GM19035 (cell line): Measurements from ENCODE around the gene AGPAT2.

Source experiments
- ATAC-seq: cut with Tn5 transposase; IDR thresholded peaks from one replicate; pipeline ENCODE4 v1.9.1; 2021; ENCODE audit not compliant: unreplicated experiment

The AGPAT2 gene

DNA sequence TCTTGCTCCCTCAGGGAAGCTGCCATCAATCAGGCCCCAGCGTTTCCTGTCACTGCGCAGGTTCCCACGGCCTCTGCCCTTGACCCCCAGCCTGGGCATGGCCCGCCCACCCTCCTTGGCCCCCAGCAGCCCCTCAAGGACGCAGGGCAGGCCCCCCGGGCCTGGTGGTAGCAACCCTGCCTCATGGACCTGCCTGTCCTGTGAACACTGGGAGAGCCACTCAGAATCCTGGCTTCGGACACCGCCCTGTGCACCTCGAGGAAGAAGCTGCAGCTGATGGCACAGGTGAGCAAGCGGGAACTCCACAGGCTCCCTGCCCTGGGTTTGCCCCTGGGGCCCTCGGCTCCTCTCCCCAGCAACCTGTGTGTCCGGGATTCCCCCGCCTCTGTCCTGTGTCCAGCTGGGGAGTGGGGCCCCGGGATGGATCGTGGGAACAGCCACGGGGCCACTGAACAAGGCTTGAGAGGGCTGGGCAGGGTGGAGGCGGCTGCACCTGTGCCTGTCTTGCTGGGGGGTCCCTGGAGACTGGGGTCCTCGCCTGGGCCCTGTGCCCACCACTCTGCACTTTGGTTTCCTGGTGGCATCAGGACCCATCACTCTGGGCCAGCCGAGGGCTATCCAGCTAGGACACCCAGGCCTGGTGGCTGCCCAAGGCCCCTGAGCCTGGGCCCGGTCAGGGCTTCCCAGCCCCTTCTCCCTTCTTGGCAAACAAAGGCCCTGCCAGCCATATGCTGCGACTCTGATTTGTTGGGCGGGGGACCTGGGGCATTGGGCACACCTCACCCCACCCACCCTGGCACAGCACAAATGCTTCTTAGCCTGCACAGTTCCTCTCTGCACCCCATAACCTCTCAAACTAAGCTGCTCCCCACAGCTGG lies 58.0 kb downstream of the AGPAT2 start:
- no peak for ATAC-seq

DNA sequence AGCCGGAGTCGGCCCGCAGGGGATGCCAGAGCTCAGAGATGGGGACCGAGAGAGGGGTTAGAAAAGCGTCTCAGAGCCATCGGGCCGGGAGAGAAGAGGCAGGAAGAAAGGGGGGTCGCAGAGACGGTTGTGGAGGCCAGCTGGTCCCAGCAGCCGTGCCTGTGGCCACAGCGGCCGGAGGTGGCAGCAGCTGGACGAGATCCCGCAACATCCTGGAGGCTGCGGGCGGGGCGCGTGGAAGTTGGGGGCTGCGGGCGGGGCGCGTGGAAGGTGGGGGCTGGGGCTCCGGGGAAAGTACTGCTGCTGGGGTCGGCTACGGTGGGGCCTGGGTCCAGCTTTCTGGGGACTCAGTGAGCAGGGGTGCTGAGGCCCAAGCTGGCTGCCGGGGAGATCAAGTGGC lies 59.0 kb downstream of the AGPAT2 start:
- no peak for ATAC-seq

DNA sequence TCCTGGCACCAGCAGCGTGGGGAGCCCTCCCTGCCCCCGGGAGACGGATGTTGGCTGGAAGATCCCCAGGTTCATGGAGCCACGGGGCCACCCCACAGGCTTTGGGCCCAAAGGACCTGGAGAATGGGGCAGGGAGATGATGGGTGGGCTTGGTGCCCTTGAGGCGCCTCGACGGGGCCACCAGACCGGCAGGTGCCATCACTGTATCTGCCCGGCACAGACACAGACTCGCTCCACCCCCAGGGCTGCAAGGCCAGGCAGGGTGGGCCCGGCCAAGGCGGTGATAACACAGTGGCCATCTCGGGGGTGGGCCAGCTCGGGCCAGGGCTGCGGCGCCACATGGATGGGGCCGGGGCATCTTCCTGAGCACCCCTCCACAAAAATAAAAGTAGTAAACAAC lies 59.6 kb downstream of the AGPAT2 start:
- no peak for ATAC-seq

DNA sequence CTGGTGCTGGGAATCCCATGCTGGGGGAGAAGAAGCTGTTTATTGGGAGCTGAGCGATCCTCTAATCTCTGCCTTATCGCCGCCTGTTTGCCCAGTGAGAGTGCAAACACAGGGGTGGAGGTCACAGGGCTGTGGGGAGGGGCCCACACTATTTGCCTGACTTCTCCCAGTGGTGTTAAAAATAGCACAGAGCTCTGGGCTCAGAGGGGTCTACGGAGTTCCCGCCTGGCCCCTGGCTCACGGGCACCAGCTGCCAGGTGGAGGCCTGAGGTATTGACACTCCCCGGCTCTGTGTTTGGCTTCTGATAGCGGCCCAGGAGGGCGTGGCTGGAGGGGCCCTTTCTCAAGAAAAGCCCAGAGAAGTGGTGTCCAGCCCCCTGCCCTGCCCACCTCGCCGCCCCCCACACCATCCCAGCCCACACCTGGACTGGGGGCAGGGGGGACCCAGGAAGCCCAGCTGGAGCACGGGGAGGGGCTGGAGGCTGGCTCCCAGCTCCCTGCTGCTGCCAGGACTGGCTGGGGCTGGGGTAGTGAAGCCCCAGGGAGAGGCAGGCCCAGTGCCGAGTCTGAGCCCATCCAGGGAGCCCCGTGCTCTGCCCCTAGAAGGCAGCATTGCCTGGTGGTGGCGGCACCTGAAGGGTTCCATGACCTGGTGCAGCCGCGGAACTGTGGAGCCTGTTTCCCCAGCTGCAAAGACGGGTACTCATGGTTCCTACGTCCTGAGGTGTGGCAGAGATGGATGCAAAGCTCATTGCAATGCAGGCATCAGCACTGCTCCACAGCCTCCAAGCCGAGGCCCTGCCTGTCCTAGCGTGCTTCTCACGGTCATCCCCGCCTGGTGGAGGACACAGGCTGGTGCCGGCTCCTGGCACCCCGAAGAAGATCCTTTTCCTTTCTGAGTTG lies 60.3 kb downstream of the AGPAT2 start:
- no peak for ATAC-seq

DNA sequence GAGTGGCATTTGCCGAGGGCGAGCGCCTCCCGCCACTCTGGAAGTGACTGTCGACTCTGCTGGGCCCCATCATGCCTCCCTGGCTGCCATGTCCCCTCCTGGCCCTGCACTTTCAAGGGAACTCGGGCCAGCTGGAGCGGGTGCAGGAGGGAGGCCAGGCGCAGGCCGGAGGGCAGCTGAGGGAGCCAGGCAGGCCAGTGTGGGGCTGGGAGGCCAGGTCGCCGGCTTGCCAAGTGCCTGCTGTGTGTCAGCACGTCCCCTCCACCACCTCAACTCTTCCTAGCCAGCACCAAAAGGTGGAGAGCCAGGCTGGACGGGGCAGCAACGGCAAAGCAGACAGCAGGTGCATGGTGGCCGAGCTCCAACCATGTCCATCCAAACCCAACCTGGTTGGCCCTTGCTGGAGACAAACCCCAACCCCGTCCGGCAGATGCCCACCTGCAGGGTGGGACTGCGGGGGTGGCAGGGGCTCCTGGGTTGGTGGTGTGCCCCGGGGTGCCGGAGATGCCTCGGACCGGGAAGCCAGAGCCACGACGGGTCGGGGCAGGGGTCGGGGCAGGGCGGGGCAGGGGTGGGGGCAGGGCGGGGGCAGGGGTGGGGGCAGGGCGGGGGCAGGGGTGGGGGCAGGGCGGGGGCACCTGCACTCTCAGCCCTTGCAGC lies 61.1 kb downstream of the AGPAT2 start:
- no peak for ATAC-seq

DNA sequence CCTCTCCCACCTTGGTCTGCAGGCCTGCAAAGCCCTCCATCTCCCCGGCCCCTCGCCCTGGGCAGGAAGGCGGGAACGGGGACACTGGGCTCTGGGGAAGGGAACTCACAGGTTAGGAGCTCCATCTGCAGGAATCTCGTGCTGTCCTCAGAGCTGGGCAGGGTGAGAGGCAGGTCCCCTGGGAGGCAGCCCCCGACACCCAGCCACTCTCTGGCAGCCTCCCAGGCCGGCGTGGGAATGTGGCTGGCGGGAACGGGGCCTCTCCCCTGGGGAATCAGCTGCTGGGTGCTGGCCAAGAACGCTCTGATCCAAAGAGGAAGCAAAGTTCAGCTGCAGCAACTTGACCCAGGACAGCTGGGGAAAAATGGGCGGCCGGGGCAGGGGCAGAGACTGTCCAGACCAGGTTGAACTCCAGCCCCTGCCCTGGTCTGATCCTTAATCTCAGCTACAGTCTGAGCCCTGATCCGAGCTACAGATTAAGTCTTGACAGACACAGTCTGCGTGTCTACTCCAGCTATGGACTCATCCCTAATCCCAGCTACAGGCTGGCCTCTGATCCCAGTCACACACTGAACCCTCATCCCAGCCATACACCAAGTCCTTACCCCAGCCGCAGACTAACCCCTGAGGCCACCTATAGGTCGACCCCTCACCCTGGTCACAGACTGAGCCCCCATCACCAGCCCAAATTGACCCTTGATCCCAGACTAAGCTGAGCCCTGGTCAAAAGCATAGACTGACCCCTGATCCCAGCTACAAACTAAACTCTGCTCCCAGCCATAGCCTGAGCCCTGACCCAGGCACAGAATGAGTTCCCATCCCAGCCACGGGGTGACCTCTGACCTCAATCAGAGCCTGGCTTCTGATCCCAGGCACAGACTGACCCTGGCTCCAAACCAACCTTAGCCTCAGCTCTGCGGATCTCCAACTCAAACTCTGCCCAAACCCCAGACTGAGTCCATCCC lies 61.9 kb downstream of the AGPAT2 start:
- ATAC-seq: no peak

DNA sequence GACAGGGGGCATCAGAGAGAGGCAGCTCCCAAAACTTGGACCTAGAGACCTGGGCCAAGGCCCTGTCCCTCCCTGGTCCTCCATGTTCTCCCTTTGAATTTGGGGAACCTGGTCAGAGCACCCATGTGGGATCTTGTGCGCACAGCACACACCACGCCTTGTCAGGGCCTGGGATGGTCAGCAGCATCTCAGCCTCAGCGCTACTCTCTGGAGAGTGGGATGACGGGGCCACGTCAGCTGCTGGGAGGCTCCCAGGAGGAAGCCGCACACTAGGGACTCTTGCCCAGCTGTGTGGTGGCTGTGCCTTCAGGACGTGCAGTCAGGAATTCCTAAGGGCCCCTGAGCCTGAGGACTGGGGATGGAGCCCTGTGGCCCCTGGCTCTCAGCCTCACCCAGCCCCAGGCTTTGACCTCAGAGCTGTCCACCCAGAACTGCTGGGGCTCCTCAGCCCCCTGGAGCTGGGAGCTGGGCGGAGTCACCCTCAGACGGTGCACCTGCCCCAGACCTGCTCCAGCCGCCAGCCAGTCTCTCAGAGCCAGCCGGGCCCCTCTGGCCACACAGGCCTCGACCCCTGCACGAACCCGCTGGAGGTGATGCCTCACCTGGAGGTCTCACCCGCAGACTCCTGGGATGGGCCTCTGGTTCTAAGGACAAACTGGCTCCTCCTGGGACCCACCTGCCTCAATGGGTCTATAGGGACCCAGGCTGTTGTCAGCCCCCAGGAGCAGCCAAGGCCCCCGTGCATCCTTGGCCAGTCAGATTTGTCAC lies 62.9 kb downstream of the AGPAT2 start:
- no peak for ATAC-seq

DNA sequence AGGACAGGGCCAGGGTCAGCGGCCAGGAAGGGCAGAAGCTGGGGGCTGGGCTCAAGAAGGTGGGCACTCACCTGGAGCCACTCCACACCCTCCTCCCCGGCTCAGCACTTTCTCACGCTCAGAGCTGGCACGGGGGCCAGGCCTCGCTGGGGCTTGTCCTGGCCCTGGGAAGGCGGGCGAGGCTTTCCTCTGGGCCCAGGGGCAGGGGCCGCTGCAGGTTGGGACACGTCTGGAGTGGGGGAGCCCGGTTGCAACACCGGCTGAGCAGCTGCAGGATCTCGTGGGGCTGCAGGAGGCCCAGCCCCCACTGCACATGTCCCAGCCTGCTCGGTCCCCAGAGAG lies 63.4 kb downstream of the AGPAT2 start:
- ATAC-seq: no peak
